ENCODE results near the gene RBP3. TPM values are rescaled to one million over a fixed set of nuclear protein-coding genes. Genes with fewer than 3 reads are reported as not detected.

The RBP3 gene
- total and polyA plus RNA-seq, 4 donors, result not detected

- H3K4me3 ChIP-seq (ENCODE audit: low read depth in 1 of 3, low read length in 3 of 3), result no peak overlapping the region
- peaks cover 0 to 12% (median 4%) of the 10 kb centered on the region in 4 donors for H3K4me1 ChIP-seq (ENCODE audit: control insufficient read depth in 4 of 4, insufficient read depth in 4 of 4, low read length in 3 of 4)
- DNase-seq (ENCODE audit: low spot score), result no peak
- no peak overlapping the region for H3K27ac ChIP-seq (ENCODE audit: low read depth in 1 of 2, low read length in 2 of 2)
- H3K9me3 ChIP-seq (ENCODE audit: control insufficient read depth in 4 of 4, low read length in 3 of 4), result no peaks in the 10 kb centered on the region
- H3K9ac ChIP-seq (ENCODE audit: low read depth in 1 of 2, low read length in 2 of 2), result no peak overlapping the region
- TF ChIP-seq HNF4G (IDR thresholded peaks at IDR 0.05) (no peak), SP1 (IDR thresholded peaks at IDR 0.05) (no peak), NR2F2 (IDR thresholded peaks at IDR 0.05) (no peak), CTCF (IDR thresholded peaks at IDR 0.05; ENCODE audit: low read depth, low read length, missing input control) (no peak), TAF1 (conservative IDR thresholded peaks at IDR 0.05) (no peak), ATF3 (IDR thresholded peaks at IDR 0.05) (no peak), YY1 (IDR thresholded peaks at IDR 0.05) (no peak), ZBTB33 (IDR thresholded peaks at IDR 0.05) (no peak), HNF4A (conservative IDR thresholded peaks at IDR 0.05) (no peak), EGR1 (IDR thresholded peaks at IDR 0.05; ENCODE audit: low read depth in 2 of 2) (no peak), RAD21 (IDR thresholded peaks at IDR 0.05) (no peak), REST (IDR thresholded peaks at IDR 0.05) (no peak), FOXA1 (IDR thresholded peaks at IDR 0.05) (no peak), MAX (IDR thresholded peaks at IDR 0.05) (no peak), FOXA2 (IDR thresholded peaks at IDR 0.05) (no peak), RXRA (IDR thresholded peaks at IDR 0.05) (no peak), JUND (IDR thresholded peaks at IDR 0.05) (no peak), GABPA (IDR thresholded peaks at IDR 0.05 in 1 of 2, conservative IDR thresholded peaks at IDR 0.05 in 1 of 2) (no peak)
- no peaks in the 10 kb centered on the region for H3K36me3 ChIP-seq (ENCODE audit: control insufficient read depth in 4 of 4, insufficient read depth in 3 of 4, low read depth in 1 of 4, low read length in 3 of 4)
- WGBS, result 90% methylated on average over 8 of the region's 8 CpGs
- no peaks in the 10 kb centered on the region for H3K27me3 ChIP-seq (ENCODE audit: control insufficient read depth in 4 of 4, insufficient read depth in 4 of 4, low read length in 3 of 4)
These were observed 13.5 kb upstream of the RBP3 start for GRCh38 chr10:47334466-47335295.
